ENCODE data around the gene TC2N.

TC2N gene

GRCh38 chr14:91778217-91778616, 89.1 kb downstream of the TC2N start:
- TF ChIP-seq YY1 (IDR thresholded peaks at IDR 0.05; ENCODE audit: insufficient read depth, insufficient read length) (no peak), SUZ12 (IDR thresholded peaks at IDR 0.05; ENCODE audit: extremely low read depth, insufficient read depth, insufficient read length) (no peak), ZNF274 (IDR thresholded peaks at IDR 0.05; ENCODE audit: low read depth, low read length) (no peak)
- DNase-seq (ENCODE audit: low read depth, low spot score) = no peak

GRCh38 chr14:91774140-91775096, 92.9 kb downstream of the TC2N start:
- DNase-seq (ENCODE audit: low read depth, low spot score) = no peak
- no peaks in the 10 kb centered on the region for H3K36me3 ChIP-seq (ENCODE audit: insufficient read depth, insufficient read length, low read length)
- TF ChIP-seq YY1 (IDR thresholded peaks at IDR 0.05; ENCODE audit: insufficient read depth, insufficient read length) = no peak
- no peak for TF ChIP-seq SUZ12 (IDR thresholded peaks at IDR 0.05; ENCODE audit: extremely low read depth, insufficient read depth, insufficient read length)
- no peak for TF ChIP-seq ZNF274 (IDR thresholded peaks at IDR 0.05; ENCODE audit: low read depth, low read length)

More at GRCh38 chr14:91778217-91778616, 89.1 kb downstream of the TC2N start:
- no peak overlapping the region for H3K4me3 ChIP-seq (ENCODE audit: insufficient read length, low read depth)
- no peaks in the 10 kb centered on the region for H3K4me1 ChIP-seq (ENCODE audit: insufficient read depth, insufficient read length)
- H3K27me3 ChIP-seq (ENCODE audit: insufficient read depth, insufficient read length) = no peaks in the 10 kb centered on the region
- H3K9me3 ChIP-seq (ENCODE audit: insufficient read depth, low read length) = no peaks in the 10 kb centered on the region
- no peaks in the 10 kb centered on the region for H3K36me3 ChIP-seq (ENCODE audit: insufficient read depth, insufficient read length, low read length)
- H3K9ac ChIP-seq (ENCODE audit: insufficient read length, low read depth) = no peak overlapping the region

GRCh38 chr14:91770185-91770584, 97.2 kb downstream of the TC2N start:
- TF ChIP-seq SUZ12 (IDR thresholded peaks at IDR 0.05; ENCODE audit: extremely low read depth, insufficient read depth, insufficient read length) (no peak), YY1 (IDR thresholded peaks at IDR 0.05; ENCODE audit: insufficient read depth, insufficient read length) (no peak), ZNF274 (IDR thresholded peaks at IDR 0.05; ENCODE audit: low read depth, low read length) (no peak)
- Histone ChIP-seq H3K36me3 (ENCODE audit: insufficient read depth, insufficient read length, low read length) (no peaks in the 10 kb centered on the region), H3K9me3 (ENCODE audit: insufficient read depth, low read length) (no peaks in the 10 kb centered on the region), H3K4me3 (ENCODE audit: insufficient read length, low read depth) (no peak overlapping the region), H3K9ac (ENCODE audit: insufficient read length, low read depth) (no peak overlapping the region), H3K4me1 (ENCODE audit: insufficient read depth, insufficient read length) (no peaks in the 10 kb centered on the region), H3K27me3 (ENCODE audit: insufficient read depth, insufficient read length) (no peaks in the 10 kb centered on the region)
- no peak for DNase-seq (ENCODE audit: low read depth, low spot score)

More at GRCh38 chr14:91774140-91775096, 92.9 kb downstream of the TC2N start:
- Histone ChIP-seq H3K27me3 (ENCODE audit: insufficient read depth, insufficient read length) (no peaks in the 10 kb centered on the region), H3K9me3 (ENCODE audit: insufficient read depth, low read length) (no peaks in the 10 kb centered on the region), H3K4me1 (ENCODE audit: insufficient read depth, insufficient read length) (no peaks in the 10 kb centered on the region), H3K9ac (ENCODE audit: insufficient read length, low read depth) (no peak overlapping the region), H3K4me3 (ENCODE audit: insufficient read length, low read depth) (no peak overlapping the region)

- Histone ChIP-seq H3K4me1 (ENCODE audit: insufficient read depth, insufficient read length) (no peaks in the 10 kb centered on the region), H3K9me3 (ENCODE audit: insufficient read depth, low read length) (no peaks in the 10 kb centered on the region), H3K4me3 (ENCODE audit: insufficient read length, low read depth) (no peak overlapping the region), H3K27me3 (ENCODE audit: insufficient read depth, insufficient read length) (no peaks in the 10 kb centered on the region), H3K36me3 (ENCODE audit: insufficient read depth, insufficient read length, low read length) (no peaks in the 10 kb centered on the region), H3K9ac (ENCODE audit: insufficient read length, low read depth) (no peak overlapping the region)
- no peak for DNase-seq (ENCODE audit: low read depth, low spot score)
- TF ChIP-seq YY1 (IDR thresholded peaks at IDR 0.05; ENCODE audit: insufficient read depth, insufficient read length) (no peak), SUZ12 (IDR thresholded peaks at IDR 0.05; ENCODE audit: extremely low read depth, insufficient read depth, insufficient read length) (no peak), ZNF274 (IDR thresholded peaks at IDR 0.05; ENCODE audit: low read depth, low read length) (no peak)
These were observed 111.6 kb downstream of the TC2N start for GRCh38 chr14:91755570-91756295.

- TF ChIP-seq SUZ12 (IDR thresholded peaks at IDR 0.05; ENCODE audit: extremely low read depth, insufficient read depth, insufficient read length) = no peak
- TF ChIP-seq ZNF274 (IDR thresholded peaks at IDR 0.05; ENCODE audit: low read depth, low read length) = no peak
- no peak for TF ChIP-seq YY1 (IDR thresholded peaks at IDR 0.05; ENCODE audit: insufficient read depth, insufficient read length)
- no peaks in the 10 kb centered on the region for H3K9me3 ChIP-seq (ENCODE audit: insufficient read depth, low read length)
- no peaks in the 10 kb centered on the region for H3K4me1 ChIP-seq (ENCODE audit: insufficient read depth, insufficient read length)
- no peaks in the 10 kb centered on the region for H3K27me3 ChIP-seq (ENCODE audit: insufficient read depth, insufficient read length)
- DNase-seq (ENCODE audit: low read depth, low spot score) = no peak
- H3K4me3 ChIP-seq (ENCODE audit: insufficient read length, low read depth) = no peak overlapping the region
- no peak overlapping the region for H3K9ac ChIP-seq (ENCODE audit: insufficient read length, low read depth)
- H3K36me3 ChIP-seq (ENCODE audit: insufficient read depth, insufficient read length, low read length) = no peaks in the 10 kb centered on the region
These were observed 112.5 kb downstream of the TC2N start for GRCh38 chr14:91754819-91755218.

GRCh38 chr14:91754185-91754584, 113.2 kb downstream of the TC2N start:
- Histone ChIP-seq H3K4me3 (ENCODE audit: insufficient read length, low read depth) (no peak overlapping the region), H3K27me3 (ENCODE audit: insufficient read depth, insufficient read length) (no peaks in the 10 kb centered on the region), H3K9me3 (ENCODE audit: insufficient read depth, low read length) (no peaks in the 10 kb centered on the region), H3K4me1 (ENCODE audit: insufficient read depth, insufficient read length) (no peaks in the 10 kb centered on the region), H3K36me3 (ENCODE audit: insufficient read depth, insufficient read length, low read length) (no peaks in the 10 kb centered on the region), H3K9ac (ENCODE audit: insufficient read length, low read depth) (no peak overlapping the region)
- TF ChIP-seq SUZ12 (IDR thresholded peaks at IDR 0.05; ENCODE audit: extremely low read depth, insufficient read depth, insufficient read length) (no peak), YY1 (IDR thresholded peaks at IDR 0.05; ENCODE audit: insufficient read depth, insufficient read length) (no peak)
- DNase-seq (ENCODE audit: low read depth, low spot score) = no peak
